Occipital lobe (tissue), 2 donors: ENCODE results near the gene COLEC11. TPM values are rescaled to one million over a fixed set of nuclear protein-coding genes. Genes with fewer than 3 reads are reported as not detected.
"Not testable (repeated sequence)": the region's sequence is repeated elsewhere in the genome, so short reads cannot be mapped to it uniquely, and the experiment has no call there.

ENCODE experiments used
- DNase-seq: peaks from one replicate; lab custom pipeline; 2025; lab: John Stamatoyannopoulos, UW
- total RNA-seq: library from RNA; depleted of rRNA; stranded (reverse); fragments of >200 nt; gene quantifications from one replicate; pipeline ENCODE4 v1.2.3, GENCODE V29; 2014

Gene COLEC11
- total RNA-seq, 1 donor from 2014 or later = 0.78 TPM

DNA sequence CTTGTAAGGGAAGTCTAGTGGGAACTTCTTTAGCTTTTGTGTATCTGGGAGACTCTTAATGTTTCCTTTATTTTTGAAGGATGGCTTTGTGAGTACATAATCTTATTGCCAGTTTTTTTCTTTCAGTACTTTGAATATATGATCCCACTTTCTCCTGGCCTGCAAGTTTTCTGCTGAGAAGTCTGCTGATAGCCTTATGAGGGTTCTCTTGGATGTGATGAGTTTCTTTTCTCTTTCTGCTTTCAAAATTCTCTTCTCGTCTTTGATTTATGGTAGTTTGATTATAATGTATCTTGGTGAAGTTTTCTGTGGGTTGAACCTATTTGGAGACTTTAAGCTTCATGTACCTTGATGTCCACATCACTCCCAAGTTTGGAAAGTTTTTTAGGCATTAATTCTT lies 28.1 kb downstream of the COLEC11 start:
- DNase-seq = no peak

- no peak for DNase-seq
These were observed 29.3 kb downstream of the COLEC11 start for GRCh38 chr2:3624059-3624794.

DNA sequence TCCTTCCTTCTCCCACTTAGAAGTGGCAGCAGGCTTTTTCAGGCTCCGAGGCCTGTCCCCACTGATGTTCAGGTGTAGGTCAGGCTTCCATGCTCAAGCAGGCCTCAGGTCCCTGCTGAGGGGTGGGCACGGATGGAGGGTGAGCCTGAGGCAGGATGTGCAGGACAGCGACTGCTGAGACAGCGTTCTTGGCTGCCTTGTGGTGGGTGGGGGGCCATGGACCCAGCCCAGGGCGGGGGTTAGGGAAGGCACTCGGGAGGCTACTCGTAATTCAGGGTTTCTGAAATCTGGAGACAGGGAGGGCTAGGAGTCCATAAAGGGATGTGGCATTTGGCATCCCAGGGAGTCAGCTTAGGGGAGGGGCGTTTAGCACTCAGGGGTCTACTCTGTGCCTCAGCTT lies 30.3 kb downstream of the COLEC11 start:
- DNase-seq = no peak

- no peak for DNase-seq
These were observed 31.4 kb downstream of the COLEC11 start for GRCh38 chr2:3626118-3626811.

GRCh38 chr2:3626812-3627499 lies 32.0 kb downstream of the COLEC11 start:
- no peak for DNase-seq

DNA sequence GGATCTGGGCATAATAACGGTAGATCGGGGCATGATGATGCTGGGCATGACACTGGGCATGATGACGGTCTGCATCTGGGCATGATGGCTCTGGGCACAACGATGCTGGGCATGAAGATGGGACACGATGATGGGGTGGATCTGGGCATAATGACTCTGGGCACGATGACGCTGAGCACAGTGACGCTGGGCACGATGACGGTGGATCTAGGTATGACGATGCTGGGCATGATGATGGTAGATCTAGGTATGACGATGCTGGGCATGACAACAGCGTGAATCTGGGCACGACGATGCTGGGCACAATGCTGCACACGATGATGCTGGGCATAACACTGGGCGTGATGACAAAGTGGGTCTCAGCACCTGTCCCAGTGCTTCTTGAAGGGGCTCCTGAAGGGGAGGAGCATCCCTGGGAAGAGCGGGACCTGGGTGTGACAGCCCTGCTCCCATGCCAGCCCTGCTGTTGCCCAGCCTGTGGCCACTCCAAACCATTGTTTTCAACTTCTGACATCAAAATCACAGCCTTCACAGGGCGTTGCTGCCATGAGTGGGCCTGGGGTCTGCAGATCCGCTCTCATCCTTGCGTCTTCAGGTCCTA lies 32.7 kb downstream of the COLEC11 start:
- DNase-seq = no peak

DNA sequence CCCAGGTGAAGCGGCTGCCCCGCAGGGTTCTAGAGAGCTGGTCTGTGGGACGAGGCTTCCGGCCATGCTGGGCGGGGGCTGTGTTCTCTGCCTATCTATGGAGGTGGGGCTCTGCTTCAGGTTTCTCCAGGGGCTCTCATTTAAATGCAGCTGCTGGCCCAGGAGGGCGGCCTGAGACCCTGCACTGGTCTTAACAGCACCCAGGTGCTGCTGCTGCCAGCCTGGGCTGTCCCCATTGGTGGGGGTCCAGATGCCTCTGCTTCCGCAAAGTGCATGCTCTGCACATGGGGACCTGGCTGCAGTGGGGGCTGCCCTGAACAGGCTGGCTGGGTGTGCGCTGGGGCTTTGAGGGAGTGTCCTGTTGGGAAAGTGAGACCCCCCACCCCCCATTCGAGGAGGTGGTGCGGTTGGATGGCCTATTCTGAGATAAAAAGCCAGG lies 33.3 kb downstream of the COLEC11 start:
- no peak for DNase-seq

DNA sequence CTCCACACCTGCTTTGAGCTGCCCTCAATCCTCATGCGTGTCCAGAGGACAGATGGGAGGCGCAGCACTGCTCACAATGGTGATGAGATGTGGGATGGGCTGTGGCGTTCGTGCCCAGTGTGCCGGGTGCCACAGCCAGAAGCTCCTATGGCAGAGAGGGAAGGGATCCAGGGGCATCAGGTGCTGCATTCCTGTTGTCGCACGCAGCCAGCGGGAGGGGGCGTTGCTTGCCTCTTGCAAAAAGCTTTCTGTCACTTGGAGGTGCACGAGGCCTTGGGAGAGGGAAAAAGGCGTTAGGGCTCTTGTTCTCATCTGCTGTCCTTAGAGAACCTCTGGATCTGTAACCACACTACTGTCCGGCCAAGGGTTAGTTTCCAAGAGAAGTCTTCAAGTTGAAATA lies 33.9 kb downstream of the COLEC11 start:
- DNase-seq = no peak

GRCh38 chr2:3630631-3631030 lies 35.7 kb downstream of the COLEC11 start:
- DNase-seq = no peak

- no peak for DNase-seq
These were observed 36.4 kb downstream of the COLEC11 start for GRCh38 chr2:3631161-3631850.

- no peak for DNase-seq
These were observed 37.1 kb downstream of the COLEC11 start for GRCh38 chr2:3631851-3632659.

GRCh38 chr2:3633089-3633981 lies 38.4 kb downstream of the COLEC11 start:
- DNase-seq = no peak

DNA sequence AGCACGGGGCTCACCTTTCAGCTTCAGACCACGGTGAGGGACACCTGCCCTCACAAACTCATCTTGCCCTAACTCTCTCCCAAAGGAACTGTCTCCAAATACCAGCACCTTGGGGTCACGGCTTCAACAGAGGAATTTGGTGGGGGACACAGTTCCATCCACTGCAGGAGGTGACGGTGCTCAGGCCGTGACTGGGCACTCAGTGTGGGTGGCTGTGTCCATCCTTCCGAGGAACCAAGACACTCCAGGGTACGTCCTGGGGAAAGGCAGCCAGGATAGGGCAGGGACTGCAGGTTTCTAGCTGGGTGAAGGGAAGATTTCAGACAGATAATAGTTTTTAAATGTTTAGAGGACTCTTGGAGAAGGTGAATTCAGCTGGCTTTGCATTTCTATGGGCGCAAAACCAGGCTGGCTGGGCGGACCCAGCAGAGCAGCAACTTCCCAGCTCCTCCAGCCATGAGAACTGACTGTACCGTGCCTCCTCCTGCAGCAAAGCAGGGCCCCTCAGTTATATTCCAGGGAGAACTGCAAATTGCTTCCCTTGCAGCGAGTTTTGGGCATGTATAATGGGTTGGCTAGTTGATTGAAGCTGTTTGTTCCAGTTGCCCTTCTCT lies 39.2 kb downstream of the COLEC11 start:
- DNase-seq = no peak

DNA sequence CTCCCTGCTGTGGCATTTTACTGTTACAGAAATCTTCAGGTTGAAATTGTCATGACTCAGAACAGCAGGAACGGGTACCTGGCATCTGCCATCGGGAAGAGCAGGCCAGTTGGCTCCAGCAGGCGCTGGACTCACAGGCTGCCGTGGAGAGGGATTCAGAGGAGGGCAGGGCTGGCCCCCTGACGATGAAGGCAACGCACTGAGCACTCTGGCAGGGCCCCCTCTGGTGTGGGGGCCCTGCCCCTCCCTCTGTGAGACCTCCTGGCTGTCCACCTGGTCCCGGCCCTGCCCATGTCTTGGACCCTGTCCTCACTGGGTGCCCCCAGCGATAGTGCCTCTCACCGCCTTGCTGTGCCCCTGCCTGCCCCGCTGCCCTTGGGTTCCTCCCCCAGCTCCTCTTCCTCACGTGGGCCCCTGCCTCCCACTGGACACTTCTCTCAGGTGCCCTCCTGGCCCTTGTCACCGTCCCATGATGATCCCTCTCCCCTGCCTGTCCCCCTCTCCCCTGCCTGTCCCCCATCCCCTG lies 39.7 kb downstream of the COLEC11 start:
- no peak for DNase-seq

DNA sequence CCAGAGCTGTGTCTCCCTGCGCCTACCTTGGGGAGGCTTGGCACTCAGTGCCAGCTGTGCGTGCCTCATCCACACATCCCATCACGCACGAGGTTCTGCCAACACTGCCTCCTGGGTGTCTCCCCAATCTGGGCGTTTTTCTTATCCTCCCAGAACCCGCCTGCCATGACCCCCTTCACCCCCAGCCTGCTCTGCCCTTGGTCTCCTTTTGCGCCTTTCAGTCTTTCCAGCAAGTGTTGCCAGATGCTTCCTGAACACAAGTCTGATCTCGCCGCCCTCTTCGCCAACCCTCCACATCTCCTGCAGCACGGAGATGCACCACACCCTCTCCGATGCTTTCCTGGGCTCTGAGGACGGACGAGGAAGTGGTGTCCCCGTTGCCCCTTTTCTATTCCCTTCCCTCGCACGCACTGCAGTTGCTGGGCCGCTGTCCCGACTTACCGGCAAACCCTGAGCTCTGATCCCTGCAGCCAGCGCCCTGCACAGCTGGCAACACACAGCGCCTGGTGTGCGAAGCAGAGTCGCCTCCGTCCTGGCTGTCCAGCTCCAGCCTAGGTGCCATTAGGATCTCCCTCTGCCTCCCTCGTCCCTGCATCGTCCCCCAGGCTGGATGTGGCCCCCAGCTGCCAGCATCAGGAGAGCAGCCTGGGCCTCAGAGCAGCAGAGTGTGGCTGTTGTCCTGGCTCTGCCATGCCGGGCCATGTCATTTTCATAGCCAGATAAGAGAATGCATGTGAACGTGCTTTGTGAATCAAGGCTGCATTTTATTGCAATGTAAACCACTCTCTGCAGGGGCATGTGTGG lies 40.5 kb downstream of the COLEC11 start:
- no peak for DNase-seq

DNA sequence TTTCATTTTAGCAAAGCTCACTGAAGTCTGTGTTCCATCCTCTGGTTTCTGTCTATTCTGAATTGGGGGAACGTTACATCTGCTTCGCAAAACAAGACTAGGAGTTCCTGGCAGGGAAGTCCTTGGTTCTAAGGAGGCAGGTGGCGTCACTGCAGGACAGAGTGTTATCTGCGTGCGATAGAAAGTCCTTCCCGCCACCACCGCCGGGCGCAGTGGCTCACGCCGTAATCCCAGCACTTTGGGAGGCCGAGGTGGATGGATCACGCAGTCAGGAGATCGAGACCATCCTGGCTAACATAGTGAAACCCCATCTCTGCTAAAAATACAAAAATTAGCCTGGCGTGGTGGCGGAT lies 41.0 kb downstream of the COLEC11 start:
- DNase-seq = not testable (repeated sequence)

DNA sequence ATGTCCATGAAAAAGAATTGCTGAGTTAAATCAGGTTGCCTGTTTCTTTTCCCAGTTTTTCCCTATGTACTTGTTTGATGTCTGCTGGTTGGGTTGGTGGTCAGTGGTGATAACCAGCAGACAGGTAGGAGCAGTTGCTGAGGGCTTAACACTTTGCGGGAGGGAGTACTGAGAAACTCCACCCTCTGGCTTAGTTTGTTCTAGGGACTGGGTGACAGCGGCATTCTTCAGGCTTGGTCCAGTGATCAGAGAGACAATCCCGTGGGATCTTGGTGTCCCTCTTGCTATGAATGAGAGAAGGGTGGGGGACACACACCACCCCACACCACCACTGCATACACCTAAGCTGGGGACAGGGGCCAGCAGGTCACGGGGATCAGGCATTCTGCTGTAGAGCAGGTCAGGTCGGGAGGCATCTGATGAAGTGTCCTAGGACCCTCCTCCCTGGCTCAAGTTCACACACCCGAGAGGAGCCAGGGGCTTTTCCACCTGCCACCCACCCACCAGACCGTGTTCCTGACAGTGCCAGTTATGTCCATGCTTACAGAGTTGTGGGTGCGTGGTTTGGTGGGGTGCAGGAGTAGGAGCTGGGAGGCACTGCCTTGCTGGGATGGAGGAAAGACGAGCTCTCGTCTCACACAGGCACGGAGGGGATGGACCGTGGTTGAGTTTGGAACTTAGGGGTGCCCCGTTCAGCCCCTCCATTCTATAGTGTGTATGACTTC lies 41.8 kb downstream of the COLEC11 start:
- DNase-seq = no peak

- no peak for DNase-seq
These were observed 42.4 kb downstream of the COLEC11 start for GRCh38 chr2:3637311-3637675.
